ENCODE results near the gene RAC3.

RAC3 gene

DNA sequence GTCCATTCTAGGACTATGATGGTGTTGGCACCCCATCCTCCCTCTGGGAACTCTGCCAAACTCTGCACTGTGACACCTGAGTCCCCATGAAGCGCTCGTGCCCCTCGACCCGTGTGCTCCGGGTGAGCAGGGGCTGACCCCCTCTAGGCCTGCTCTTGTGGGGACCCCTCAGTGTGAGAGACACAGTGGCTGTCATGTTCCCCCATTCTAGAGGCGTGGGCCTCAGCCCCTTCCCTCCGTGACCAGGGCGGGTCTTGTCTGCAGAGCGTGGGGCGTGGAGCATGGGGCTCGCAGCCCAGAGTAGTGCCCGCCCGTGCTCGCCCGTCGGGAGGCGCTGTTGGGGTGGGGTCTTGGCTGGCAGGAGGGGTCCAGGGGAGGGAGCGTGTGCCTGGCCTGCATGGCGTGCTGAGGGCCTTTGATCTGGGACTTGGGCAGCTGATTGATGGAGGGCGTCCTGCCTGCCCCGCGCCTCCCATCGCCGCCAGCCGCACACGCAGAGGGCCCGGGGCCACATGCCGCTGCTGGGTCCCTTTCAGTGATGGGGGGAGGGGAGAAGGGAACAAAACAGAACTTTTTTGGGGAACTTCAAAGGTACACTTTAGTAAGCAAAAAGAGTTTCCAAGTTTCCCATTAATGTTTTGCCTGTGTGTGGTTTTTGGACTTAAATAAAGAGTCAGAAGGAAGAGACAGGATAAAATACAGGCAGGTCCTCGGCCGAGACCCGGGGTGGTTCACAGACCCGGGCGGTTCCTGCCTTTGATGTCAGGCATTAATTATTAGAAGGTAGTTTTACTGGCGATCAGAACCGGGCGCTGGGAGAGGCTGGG lies 31.3 kb upstream of the RAC3 start:
- no peak for DNase-seq

DNA sequence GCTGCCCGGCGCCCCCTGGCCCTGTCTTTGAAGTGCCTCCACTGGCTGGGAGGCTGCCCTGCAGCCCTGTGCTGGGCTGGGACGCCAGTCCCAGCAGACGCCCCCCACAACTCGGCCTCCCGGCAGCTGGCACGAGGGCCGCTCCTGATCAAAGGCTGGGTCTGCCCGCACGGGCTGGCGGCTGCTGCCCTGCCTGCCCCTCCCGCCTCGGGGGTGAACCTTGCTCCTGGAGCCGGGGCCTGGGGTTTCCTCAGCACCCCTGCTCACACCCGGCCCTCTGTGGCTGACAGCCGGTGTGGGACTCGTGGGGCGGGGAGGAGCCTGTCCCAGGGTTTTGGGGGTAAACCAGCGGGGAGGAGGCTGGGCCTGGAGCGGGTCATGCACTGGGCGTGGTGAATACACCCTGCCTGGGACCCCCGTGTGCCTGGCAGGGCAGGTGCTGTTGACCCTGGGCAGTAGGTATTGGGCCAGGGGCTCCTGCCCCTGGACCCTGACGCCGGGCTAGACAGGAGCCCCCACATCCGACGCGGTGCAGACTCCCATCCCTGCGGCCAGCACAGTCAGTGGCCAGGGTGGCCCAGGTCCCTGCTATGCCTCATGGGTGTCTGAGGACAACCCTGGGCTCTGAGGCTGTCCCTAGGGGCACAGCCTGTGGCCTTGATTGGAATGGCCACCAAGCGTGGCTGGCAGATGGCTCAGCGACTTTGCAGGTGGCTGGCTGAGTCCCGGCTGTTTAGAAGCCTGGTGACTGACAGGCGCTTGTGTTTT lies 30.5 kb upstream of the RAC3 start:
- no peak for DNase-seq

DNA sequence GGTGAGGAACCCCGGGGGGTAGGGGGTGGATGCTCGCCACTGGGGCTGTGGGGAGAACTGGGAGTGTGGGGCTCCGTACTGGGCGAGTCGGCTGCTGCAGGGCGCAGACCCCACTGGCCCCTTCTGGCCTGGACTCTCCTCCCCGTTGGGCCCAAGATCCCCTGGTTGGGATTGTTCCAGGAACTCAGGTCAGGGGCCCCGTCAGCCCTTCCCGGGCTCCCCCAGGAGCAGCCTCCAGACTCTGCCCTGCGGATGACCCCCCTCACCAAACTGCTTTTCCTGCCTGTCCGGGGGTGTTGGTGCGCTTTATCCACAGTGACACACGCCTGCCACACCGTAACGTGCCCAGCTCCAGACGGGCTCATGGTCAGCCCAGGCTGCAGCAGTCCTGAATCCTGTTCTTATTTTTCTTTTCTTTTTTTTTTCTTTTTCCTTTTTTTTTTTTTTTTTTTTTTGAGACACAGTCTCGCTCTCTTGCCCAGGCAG lies 29.9 kb upstream of the RAC3 start:
- no peak for DNase-seq

GRCh38 chr17:82003411-82004381 lies 27.8 kb upstream of the RAC3 start:
- DNase-seq: peak; percentile 64 to 75

DNA sequence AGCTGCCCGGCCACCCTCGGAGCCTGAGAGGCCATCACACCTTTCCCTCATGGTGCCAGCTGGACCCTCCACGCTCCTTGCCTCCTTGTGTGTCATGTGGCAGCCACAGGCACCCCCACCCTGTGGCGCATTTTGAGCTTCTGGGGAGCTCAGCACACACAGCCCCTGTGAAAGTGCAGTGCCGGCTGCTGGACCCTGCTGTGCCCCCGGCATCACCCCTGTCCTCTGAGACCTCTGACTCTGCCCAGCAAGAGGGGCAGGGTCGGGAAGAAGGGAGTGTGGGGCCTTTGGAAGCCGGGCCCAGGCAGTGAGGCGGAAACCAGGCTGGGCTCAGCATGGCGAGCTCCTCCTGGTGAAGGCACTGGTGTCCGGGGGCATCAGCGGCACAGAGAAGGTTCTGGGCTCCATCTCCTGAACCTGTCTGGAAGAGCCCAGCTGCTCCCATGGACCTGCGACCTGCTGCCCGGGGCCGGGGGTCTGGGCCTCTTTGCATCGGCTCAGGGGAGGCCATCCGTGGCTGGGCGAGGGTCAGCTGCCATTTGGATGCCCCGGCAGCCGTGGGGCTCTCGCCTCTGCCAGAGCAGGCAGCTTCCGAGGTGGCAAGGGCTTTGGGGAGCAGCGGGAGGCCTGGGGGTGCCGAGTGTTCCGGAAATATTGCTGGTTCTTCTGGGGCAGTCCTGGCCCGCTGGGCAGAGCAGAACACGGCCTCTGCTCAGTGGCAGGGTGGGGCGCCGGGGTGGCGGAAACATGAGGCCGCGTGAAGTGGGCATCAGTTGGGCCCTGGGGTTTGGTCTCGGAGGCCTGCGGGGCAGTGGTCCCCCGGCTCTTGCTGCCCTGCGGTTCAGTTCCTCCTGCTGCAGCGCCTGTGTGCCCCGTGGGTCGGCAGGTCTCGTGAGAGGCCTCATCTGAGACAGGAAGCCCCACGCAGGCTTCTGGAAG lies 26.7 kb upstream of the RAC3 start:
- no peak for DNase-seq

DNA sequence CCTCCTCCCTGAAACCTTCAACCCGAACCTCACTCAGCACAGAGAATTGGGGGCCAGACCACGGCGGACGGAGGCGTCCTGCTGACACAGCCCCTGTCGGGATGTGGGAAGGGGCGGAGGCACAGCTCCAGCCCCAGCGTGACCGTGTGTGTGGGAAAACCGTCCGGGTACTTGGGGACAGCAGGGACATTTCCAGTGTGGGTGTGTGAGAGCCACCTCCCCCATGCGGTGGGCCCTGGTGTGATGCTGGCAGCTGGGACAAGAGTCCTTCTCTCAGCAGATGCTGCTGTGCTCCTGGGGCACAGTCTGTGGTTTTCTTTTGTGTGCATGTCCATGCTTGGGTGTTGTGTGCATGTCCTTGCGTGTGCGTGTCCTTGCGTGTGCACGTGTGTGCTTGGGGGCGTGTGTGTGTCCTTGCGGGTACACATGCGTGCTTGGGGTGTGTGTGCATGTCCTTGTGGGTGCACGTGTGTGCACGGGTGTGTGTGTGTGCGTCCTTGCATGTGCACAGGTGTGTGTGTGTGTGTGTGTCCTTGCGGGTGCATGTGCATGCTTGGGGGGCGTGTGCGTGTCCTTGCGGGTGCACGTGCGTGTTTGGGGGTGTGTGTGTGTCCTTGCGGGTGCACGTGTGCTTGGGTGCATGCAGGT lies 25.7 kb upstream of the RAC3 start:
- no peak for DNase-seq

- no peak for DNase-seq
Measured at GRCh38 chr17:82006468-82007227, 24.8 kb upstream of the RAC3 start.

GRCh38 chr17:82007228-82007494 lies 24.3 kb upstream of the RAC3 start:
- no peak for DNase-seq

DNA sequence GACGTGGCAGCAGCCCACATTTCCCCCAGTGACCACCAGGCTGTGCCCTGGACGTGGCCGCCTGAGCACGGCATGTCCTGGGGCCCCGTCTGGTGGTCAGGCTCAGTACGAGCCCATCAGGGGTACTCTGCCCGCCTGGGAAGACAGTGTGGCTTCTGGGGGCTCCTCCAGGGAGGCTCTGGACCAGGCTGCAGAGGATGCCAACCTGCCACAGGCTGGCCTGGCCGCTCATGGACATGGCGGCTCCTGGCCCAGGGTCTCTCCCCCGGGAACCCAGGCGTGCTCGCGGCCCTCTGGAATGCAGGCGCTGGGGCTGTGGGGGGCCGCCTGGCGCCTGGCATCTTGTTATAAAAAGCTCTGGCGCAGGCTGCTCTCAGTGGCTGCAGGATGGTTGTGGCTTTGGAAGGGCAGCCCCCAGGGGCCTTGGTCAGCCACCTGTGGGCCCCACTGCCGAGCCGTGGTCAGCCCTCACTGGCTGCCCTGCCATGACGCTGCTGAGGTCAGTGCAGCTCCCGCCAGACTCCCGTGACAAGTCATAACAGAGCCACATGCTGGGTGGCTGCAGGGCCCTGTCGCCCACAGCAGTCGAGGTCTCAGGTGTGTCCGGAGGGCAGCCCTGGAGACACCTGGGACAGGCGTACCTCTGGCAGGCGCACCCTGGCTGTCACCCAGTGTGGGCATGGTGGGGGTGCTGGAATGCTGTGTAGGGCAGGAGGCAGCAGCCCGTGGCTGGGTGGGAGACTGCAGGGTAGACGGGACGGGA lies 23.8 kb upstream of the RAC3 start:
- no peak for DNase-seq

- no peak for DNase-seq
Measured at GRCh38 chr17:82008258-82008940, 23.1 kb upstream of the RAC3 start.

- DNase-seq: no peak
Measured at GRCh38 chr17:82008941-82009405, 22.5 kb upstream of the RAC3 start.

DNA sequence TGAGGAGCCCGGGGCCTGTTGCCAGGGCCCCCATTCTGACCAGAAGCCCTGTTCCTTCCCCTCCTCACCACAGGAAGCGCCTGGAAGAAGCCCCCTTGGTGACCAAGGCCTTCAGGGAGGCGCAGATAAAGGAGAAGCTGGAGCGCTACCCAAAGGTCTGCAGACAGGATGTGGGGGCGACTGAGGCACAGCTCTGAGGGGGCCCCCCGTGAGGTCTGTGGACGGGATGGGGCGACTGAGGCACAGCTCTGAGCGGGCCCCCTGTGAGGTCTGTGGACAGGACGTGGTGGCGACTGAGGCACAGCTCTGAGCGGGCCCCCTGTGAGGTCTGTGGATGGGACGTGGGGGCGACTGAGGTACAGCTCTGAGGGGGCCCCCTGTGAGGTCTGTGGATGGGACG lies 22.1 kb upstream of the RAC3 start:
- DNase-seq: no peak

DNA sequence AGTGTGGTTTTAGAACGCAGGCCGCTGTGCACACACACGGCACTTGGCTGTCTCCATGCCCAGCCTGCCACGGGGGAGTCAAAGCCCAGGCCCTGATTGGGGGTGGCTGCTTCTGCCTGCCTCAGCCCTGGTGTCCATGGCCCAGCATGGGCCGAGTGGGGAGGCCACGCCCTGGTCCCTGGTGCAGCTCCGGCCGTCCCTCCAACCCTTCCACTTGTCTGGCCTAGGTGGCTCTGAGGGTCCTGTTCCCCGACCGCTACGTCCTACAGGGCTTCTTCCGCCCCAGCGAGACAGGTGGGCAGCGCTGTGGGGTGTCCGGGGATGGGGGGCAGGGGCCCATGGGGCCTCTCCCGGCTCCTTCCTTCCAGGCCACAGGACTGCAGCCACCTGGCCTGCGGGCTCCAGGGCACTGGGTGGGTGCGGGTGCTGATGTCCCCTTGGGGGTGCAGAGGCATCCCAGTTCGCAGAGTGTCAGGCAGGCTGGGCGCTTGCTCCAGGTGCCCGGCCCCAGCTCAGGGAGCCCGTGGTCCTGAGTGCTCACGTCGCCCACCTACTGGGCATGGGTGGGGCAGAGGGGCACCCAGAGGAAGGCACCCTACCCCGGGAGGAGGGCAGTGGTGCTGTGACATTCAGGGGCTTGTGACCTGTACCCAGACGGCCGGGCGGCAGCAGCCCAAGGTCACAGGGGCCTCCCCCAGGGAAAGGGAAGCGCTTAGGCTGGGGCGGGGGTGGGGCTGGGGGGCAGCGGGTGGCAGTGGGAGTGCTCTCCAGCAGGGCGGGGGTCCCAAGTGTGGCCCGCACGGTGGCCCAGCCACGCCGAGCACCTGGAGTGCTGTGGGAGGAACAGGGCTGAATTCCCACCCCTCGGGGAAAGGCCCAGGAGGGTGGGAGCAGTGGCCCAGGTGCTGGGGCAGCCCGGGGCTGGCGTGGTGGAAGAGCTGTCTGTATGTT lies 20.6 kb upstream of the RAC3 start:
- DNase-seq: no peak

DNA sequence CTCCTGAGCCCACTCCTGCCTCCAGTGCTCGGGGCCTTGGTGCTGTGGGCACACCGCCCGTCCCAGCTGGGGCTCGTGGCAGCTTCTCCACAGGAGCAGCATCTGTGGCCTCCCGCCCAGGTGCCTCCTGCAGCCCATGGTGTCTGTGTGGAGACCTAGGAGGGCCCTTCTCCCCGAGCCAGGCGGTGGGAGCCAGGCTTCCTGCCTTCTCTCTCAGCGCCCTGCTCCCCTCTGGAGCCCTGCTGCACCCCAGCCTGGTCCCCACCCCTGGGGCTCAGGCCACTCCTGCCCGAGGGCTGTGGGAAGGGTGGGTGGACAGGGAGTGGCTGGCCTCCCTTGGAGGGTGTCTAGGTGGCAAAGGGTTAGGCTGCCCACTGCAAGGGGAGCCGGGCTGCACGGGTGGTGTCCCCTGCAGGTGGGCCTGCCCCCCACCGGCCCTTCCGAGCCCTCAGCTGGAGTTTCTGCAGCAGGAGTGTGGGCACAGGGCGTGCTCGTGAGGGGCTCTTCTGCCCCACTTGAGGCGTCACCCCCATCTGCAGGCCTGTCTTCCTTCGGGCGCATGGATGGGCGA lies 19.8 kb upstream of the RAC3 start:
- DNase-seq: no peak

- no peak for DNase-seq
Measured at GRCh38 chr17:82012261-82012639, 19.2 kb upstream of the RAC3 start.

GRCh38 chr17:82012640-82013295 lies 18.7 kb upstream of the RAC3 start:
- no peak for DNase-seq

GRCh38 chr17:82013341-82013740 lies 18.1 kb upstream of the RAC3 start:
- no peak for DNase-seq

Data from activated CD4-positive, alpha-beta T cell treated with anti-CD3 and anti-CD28 coated beads, Interleukin-2, amount 50 U/mL, for 48 hours (primary cell).